Liver (tissue), 9 donors: Measurements from ENCODE around the gene P2RX3. TPM values are rescaled to one million over a fixed set of nuclear protein-coding genes. Genes with fewer than 3 reads are reported as not detected.

Experiments used
- DNase-seq: peaks from one replicate; pipeline ENCODE4 v3.0.0-alpha.2; 2017; ENCODE audit warnings: low spot score
- H3K27ac ChIP-seq, 2 donors: one replicate each; pipeline ENCODE4 v1.7.0; 2013; ENCODE audit warnings: inconsistent platforms in 2 of 2, low read length in 2 of 2, control low read depth in 1 of 2, low read depth in 1 of 2, mild to moderate bottlenecking in 1 of 2
- H3K27me3 ChIP-seq, 4 donors: one replicate each; pipeline versions ENCODE4 v1.6.1 to v1.7.0; 2013; ENCODE audit warnings: low read length in 3 of 4, inconsistent platforms in 1 of 4, mild to moderate bottlenecking in 1 of 4, moderate library complexity in 1 of 4; ENCODE audit not compliant: control insufficient read depth in 4 of 4, insufficient read depth in 4 of 4
- H3K36me3 ChIP-seq, 4 donors: one replicate each; pipeline versions ENCODE4 v1.6.1 to v1.7.0; 2013; ENCODE audit warnings: low read length in 3 of 4, mild to moderate bottlenecking in 3 of 4, low read depth in 1 of 4, moderate library complexity in 1 of 4; ENCODE audit not compliant: control insufficient read depth in 4 of 4, insufficient read depth in 3 of 4
- H3K4me1 ChIP-seq, 4 donors: one replicate each; pipeline versions ENCODE4 v1.6.1 to v1.7.0; 2013; ENCODE audit warnings: low read length in 3 of 4, mild to moderate bottlenecking in 3 of 4, moderate library complexity in 1 of 4; ENCODE audit not compliant: control insufficient read depth in 4 of 4, insufficient read depth in 4 of 4
- H3K4me3 ChIP-seq, 3 donors: one replicate each; pipeline versions ENCODE4 v1.6.1 to v1.7.0; 2013; ENCODE audit warnings: low read length in 3 of 3, control low read depth in 1 of 3, low read depth in 1 of 3, mild to moderate bottlenecking in 1 of 3
- H3K9ac ChIP-seq, 2 donors: one replicate each; pipeline ENCODE4 v1.7.0; 2013; ENCODE audit warnings: low read length in 2 of 2, mild to moderate bottlenecking in 2 of 2, moderate library complexity in 2 of 2, control low read depth in 1 of 2, low read depth in 1 of 2
- H3K9me3 ChIP-seq, 4 donors: one replicate each; pipeline versions ENCODE4 v1.6.1 to v1.7.0; 2013; ENCODE audit warnings: low read length in 3 of 4; ENCODE audit not compliant: control insufficient read depth in 4 of 4
- ATF3 ChIP-seq: IDR thresholded peaks from 2 replicates; pipeline ENCODE4 v1.6.1; 2016; ENCODE audit warnings: antibody characterized with exemption
- CTCF ChIP-seq: fragments of 150-350 bp; IDR thresholded peaks from 2 replicates; pipeline ENCODE4 v1.5.1; 2017; ENCODE audit warnings: improper control_type of control experiment, low read depth, low read length; ENCODE audit not compliant: missing input control
- EGR1 ChIP-seq, 2 donors: IDR thresholded peaks; 2 replicates each; pipeline ENCODE4 v1.6.1; 2016 to 2018; ENCODE audit warnings: antibody characterized with exemption in 2 of 2, low read depth in 2 of 2
- FOXA1 ChIP-seq: IDR thresholded peaks from 2 replicates; pipeline ENCODE4 v1.6.1; 2016; ENCODE audit warnings: antibody characterized with exemption
- FOXA2 ChIP-seq: IDR thresholded peaks from 2 replicates; pipeline ENCODE4 v1.6.1; 2016; ENCODE audit warnings: antibody characterized with exemption
- GABPA ChIP-seq, 2 donors: IDR thresholded peaks in 1 of 2; conservative IDR thresholded peaks in 1 of 2; 2 replicates each; pipeline ENCODE4 v1.6.1; 2016; ENCODE audit warnings: antibody characterized with exemption in 2 of 2, mild to moderate bottlenecking in 1 of 2, moderate library complexity in 1 of 2
- HNF4A ChIP-seq, 2 donors: conservative IDR thresholded peaks; 2 replicates each; pipeline ENCODE4 v1.6.1; 2016; ENCODE audit warnings: antibody characterized with exemption in 2 of 2, mild to moderate bottlenecking in 2 of 2
- HNF4G ChIP-seq: IDR thresholded peaks from 2 replicates; pipeline ENCODE4 v1.6.1; 2016; ENCODE audit warnings: antibody characterized with exemption
- JUND ChIP-seq, 2 donors: IDR thresholded peaks; 2 replicates each; pipeline ENCODE4 v1.6.1; 2016; ENCODE audit warnings: antibody characterized with exemption in 2 of 2
- MAX ChIP-seq: IDR thresholded peaks from 2 replicates; pipeline ENCODE4 v1.6.1; 2016; ENCODE audit warnings: antibody characterized with exemption
- NR2F2 ChIP-seq: IDR thresholded peaks from 2 replicates; pipeline ENCODE4 v1.6.1; 2016; ENCODE audit warnings: antibody characterized with exemption
- RAD21 ChIP-seq, 2 donors: IDR thresholded peaks; 2 replicates each; pipeline ENCODE4 v1.6.1; 2016; ENCODE audit warnings: antibody characterized with exemption in 2 of 2, mild to moderate bottlenecking in 2 of 2
- REST ChIP-seq: IDR thresholded peaks from 2 replicates; pipeline ENCODE4 v1.6.1; 2016; ENCODE audit warnings: antibody characterized with exemption, mild to moderate bottlenecking
- RXRA ChIP-seq, 2 donors: IDR thresholded peaks; 2 replicates each; pipeline ENCODE4 v1.6.1; 2017 to 2018; ENCODE audit warnings: antibody characterized with exemption in 2 of 2, mild to moderate bottlenecking in 1 of 2
- SP1 ChIP-seq: IDR thresholded peaks from 2 replicates; pipeline ENCODE4 v1.6.1; 2018; ENCODE audit warnings: antibody characterized with exemption, mild to moderate bottlenecking
- TAF1 ChIP-seq: conservative IDR thresholded peaks from 2 replicates; pipeline ENCODE4 v1.6.1; 2016; ENCODE audit warnings: antibody characterized with exemption, mild to moderate bottlenecking
- YY1 ChIP-seq: IDR thresholded peaks from 2 replicates; pipeline ENCODE4 v1.6.1; 2016; ENCODE audit warnings: antibody characterized with exemption, mild to moderate bottlenecking
- ZBTB33 ChIP-seq: IDR thresholded peaks from 2 replicates; pipeline ENCODE4 v1.6.1; 2016; ENCODE audit warnings: antibody characterized with exemption
- WGBS: extraction: QIAGEN DNeasy Blood & Tissue Kit; methylation state at CpG from one replicate; pipeline ENCODE4 v1.1.7; 2013; 5-methylcytosine and 5-hydroxymethylcytosine counted together
- polyA plus RNA-seq, 2 donors: library from polyadenylated mRNA; stranded (reverse) in 1 of 2; unstranded in 1 of 2; fragments of 200-250 nt in 1 of 2; fragments of >200 nt in 1 of 2; fragmentation: Nextera tagmentation in 1 of 2; extraction: Ambion mirVana in 1 of 2; gene quantifications; one replicate each; pipeline versions ENCODE4 v1.2.1 to v1.2.3, GENCODE V29; 2013 to 2015
- total RNA-seq, 2 donors: library from RNA; depleted of rRNA; stranded (reverse); fragments of >200 nt; gene quantifications; one replicate each; pipeline ENCODE4 v1.2.3, GENCODE V29; 2014
- donor health status: healthy.
- donor health status: healthy.
- donor health status: healthy.
- donor health status: healthy.
- donor health status: healthy.

Gene P2RX3
- total and polyA plus RNA-seq, 4 donors = 0.18 to 0.33 (median 0.23) TPM

- Histone ChIP-seq H3K4me3 (no peak overlapping the region), H3K9ac (no peak overlapping the region), H3K36me3 (peaks cover 0 to 1% (median 0%) of the 10 kb centered on the region in 4 donors), H3K27me3 (no peaks in the 10 kb centered on the region), H3K27ac (no peak overlapping the region), H3K4me1 (peaks cover 0 to 11% (median 6%) of the 10 kb centered on the region in 4 donors), H3K9me3 (no peaks in the 10 kb centered on the region)
- DNase-seq = no peak
- 68% methylated on average over 4 of the region's 4 CpGs for WGBS
- no peak for TF ChIP-seq CTCF
- no peak for TF ChIP-seq TAF1
- no peak for TF ChIP-seq ATF3
- no peak for TF ChIP-seq FOXA1
- TF ChIP-seq HNF4G = peak; percentile 72
- TF ChIP-seq EGR1 (IDR thresholded peaks at IDR 0.05; ENCODE audit: low read depth in 2 of 2) = no peak
- peak; percentile 85 for TF ChIP-seq YY1
- TF ChIP-seq FOXA2 = peak; percentile 59
- peak; percentile 60 for TF ChIP-seq SP1
- no peak for TF ChIP-seq ZBTB33
- no peak for TF ChIP-seq GABPA (IDR thresholded peaks at IDR 0.05 in 1 of 2, conservative IDR thresholded peaks at IDR 0.05 in 1 of 2)
- TF ChIP-seq HNF4A (conservative IDR thresholded peaks at IDR 0.05) = peak; percentile 81 to 83
- TF ChIP-seq REST = no peak
- no peak for TF ChIP-seq MAX
- TF ChIP-seq RAD21 (IDR thresholded peaks at IDR 0.05) = peak in 1 of 2 donors; percentile 37
- peak in 1 of 2 donors; percentile 17 for TF ChIP-seq JUND (IDR thresholded peaks at IDR 0.05)
- TF ChIP-seq RXRA (IDR thresholded peaks at IDR 0.05) = peak in 1 of 2 donors; percentile 39
- TF ChIP-seq NR2F2 = no peak
These were observed 61.9 kb downstream of the P2RX3 start for GRCh38 chr11:57399972-57400578.
